Heart left ventricle (tissue), 16 donors: ENCODE results near the gene SIM2. TPM values are rescaled to one million over a fixed set of nuclear protein-coding genes. Genes with fewer than 3 reads are reported as not detected.

ENCODE experiments used
- ATAC-seq, 4 donors: fragments of 200-7000 bp; cut with Tn5 transposase; one replicate each; pipeline ENCODE4 v1.9.1; 2020 to 2022; ENCODE audit warnings: moderate library complexity in 4 of 4, mild to moderate bottlenecking in 3 of 4, moderate number of reproducible peaks in 1 of 4
- DNase-seq, 5 donors: peaks; one replicate each; pipeline ENCODE4 v3.0.0-alpha.2; 2020
- H3K27ac ChIP-seq, 12 donors: fragments of 200-600 bp; sonication (generic) in 4 of 12; one replicate each; pipeline versions ENCODE4 v1.5.0 to v1.8.0; 2016 to 2022; ENCODE audit warnings: mild to moderate bottlenecking in 2 of 12
- H3K27me3 ChIP-seq, 9 donors: fragments of 200-600 bp; sonication (generic) in 2 of 9; one replicate each; pipeline versions ENCODE4 v1.5.1 to v1.8.0; 2016 to 2022; ENCODE audit warnings: mild to moderate bottlenecking in 3 of 9
- H3K36me3 ChIP-seq, 9 donors: fragments of 200-600 bp; sonication (generic) in 2 of 9; one replicate each; pipeline versions ENCODE4 v1.5.0 to v1.8.0; 2018 to 2022; ENCODE audit warnings: mild to moderate bottlenecking in 2 of 9
- H3K4me1 ChIP-seq, 12 donors: fragments of 200-600 bp; sonication (generic) in 4 of 12; one replicate each; pipeline versions ENCODE4 v1.5.0 to v1.8.0; 2016 to 2022; ENCODE audit warnings: mild to moderate bottlenecking in 3 of 12
- H3K4me3 ChIP-seq, 12 donors: fragments of 200-600 bp; sonication (generic) in 4 of 12; one replicate each; pipeline versions ENCODE4 v1.5.0 to v1.8.0; 2017 to 2022; ENCODE audit warnings: mild to moderate bottlenecking in 9 of 12, moderate library complexity in 4 of 12
- H3K9me3 ChIP-seq, 12 donors: fragments of 200-600 bp; sonication (generic) in 4 of 12; one replicate each; pipeline versions ENCODE4 v1.5.0 to v1.8.0; 2016 to 2022; ENCODE audit warnings: mild to moderate bottlenecking in 1 of 12
- CTCF ChIP-seq, 12 donors: fragments of 200-600 bp; sonication (generic) in 4 of 12; IDR thresholded peaks; one replicate each; pipeline versions ENCODE4 v1.5.0 to v1.8.0; 2018 to 2022; ENCODE audit warnings: antibody characterized with exemption in 12 of 12, mild to moderate bottlenecking in 5 of 12
- POLR2A ChIP-seq, 2 donors: fragments of 450-650 bp; IDR thresholded peaks; one replicate each; pipeline ENCODE4 v1.6.1; 2017; ENCODE audit warnings: antibody characterized with exemption in 2 of 2, mild to moderate bottlenecking in 2 of 2, moderate library complexity in 2 of 2
- WGBS, 4 donors: extraction: QIAGEN DNeasy Blood & Tissue Kit in 2 of 4; methylation state at CpG; one replicate each; pipeline versions ENCODE4 v1.1.5 to v1.1.7; 2013 to 2018; 5-methylcytosine and 5-hydroxymethylcytosine counted together
- intact Hi-C, 10 donors: fragments of 100-400 bp; cut with DNase I; formaldehyde crosslinking; loops; one replicate each; pipeline versions ENCODE4 v1.11.1 to v1.14.2; 2022
- polyA plus RNA-seq, 2 donors: library from polyadenylated mRNA; stranded (reverse); fragments of 200-250 nt; gene quantifications; one replicate each; pipeline ENCODE4 v1.2.3, GENCODE V29; 2013
- total RNA-seq, 9 donors: library from RNA; depleted of rRNA in 2 of 9; stranded (reverse); fragments of >200 nt in 2 of 9; fragmentation: NEBNext Ultra II Directional in 3 of 9; extraction: Animal tissue kit (Norgen Biotek cat#: 25700) in 3 of 9; gene quantifications; one replicate each; pipeline versions ENCODE4 v1.1.0 to v1.2.4, GENCODE V29; 2016 to 2023
- donor health status: ischemic (EF 13 %, LVEDD 7.1; RV severe dilation, severe dysfunction).
- donor health status: healthy with polysubstance abuse.
- donor health status: DM: no; HTN: yes; CAD: no.
- donor health status: DM: no; HTN: no; CAD: no.
- donor health status: ischemic (EF 25% LVEDD 6.9; RV normal size, moderate dysfunction).
- donor health status: ischemic (EF 25% LVEDD 5.7; RV mildly dilated, moderate dysfunction).
- donor health status: healthy.
- donor health status: DM: yes; HTN: yes; CAD: no.
- donor health status: ischemic (EF 35%, LVEDD 5.7; RV mildly dilated, moderate dysfunction).
- donor health status: nonischemic (EF 11% LVEDD 7.7; RV severe dilation, severe dysfunction).
- donor health status: DM: yes; HTN: yes; CAD: no.
- donor health status: PGD.
- donor health status: ischemic (EF 29% LVEDD 5.4; RV normal size, mild dysfunction).
- donor health status: nonischemic (EF 23%, LVEDD 6.1; RV moderate dilation, normal function).

The SIM2 gene
- total and polyA plus RNA-seq, 11 donors = 0.01 to 0.88 (median 0.15) TPM; not detected in 8

- Histone ChIP-seq H3K36me3 (no peaks in the 10 kb centered on the region), H3K9me3 (no peaks in the 10 kb centered on the region), H3K4me3 (no peak overlapping the region), H3K4me1 (no peaks in the 10 kb centered on the region), H3K27ac (no peak overlapping the region), H3K27me3 (peaks cover 0 to 36% (median 0%) of the 10 kb centered on the region in 9 donors)
- TF ChIP-seq POLR2A (IDR thresholded peaks at IDR 0.05) (no peak), CTCF (IDR thresholded peaks at IDR 0.05) (no peak)
- ATAC-seq = no peak
- whole genome bisulfite sequencing, 4 donors = 88 to 90% (median 89%) methylated on average over 18 of the region's 18 CpGs
- intact Hi-C loops = no loop called here
- no peak for DNase-seq
Observed at GRCh38 chr21:36729310-36729970, 30.5 kb downstream of the SIM2 start.

- intact Hi-C loops = no loop called here
- H3K27ac ChIP-seq = no peak overlapping the region
- H3K4me1 ChIP-seq = no peaks in the 10 kb centered on the region
- no peak overlapping the region for H3K4me3 ChIP-seq
- H3K36me3 ChIP-seq = no peaks in the 10 kb centered on the region
- H3K9me3 ChIP-seq = no peaks in the 10 kb centered on the region
- H3K27me3 ChIP-seq = peaks cover 0 to 47% (median 0%) of the 10 kb centered on the region in 9 donors
- WGBS, 4 donors = 77 to 82% (median 78%) methylated on average over 20 to 30 of the region's 30 CpGs
- no peak for TF ChIP-seq POLR2A (IDR thresholded peaks at IDR 0.05)
- TF ChIP-seq CTCF (IDR thresholded peaks at IDR 0.05) = no peak
- ATAC-seq (no peak), DNase-seq (no peak)
Observed at GRCh38 chr21:36730291-36731281, 31.7 kb downstream of the SIM2 start.

GRCh38 chr21:36732217-36732616 is 33.3 kb downstream of the SIM2 start:
- TF ChIP-seq CTCF (IDR thresholded peaks at IDR 0.05) = no peak
- no peak for TF ChIP-seq POLR2A (IDR thresholded peaks at IDR 0.05)
- Histone ChIP-seq H3K4me1 (no peaks in the 10 kb centered on the region), H3K36me3 (no peaks in the 10 kb centered on the region), H3K27ac (no peak overlapping the region), H3K27me3 (peaks cover 0 to 47% (median 0%) of the 10 kb centered on the region in 9 donors), H3K4me3 (no peak overlapping the region), H3K9me3 (no peaks in the 10 kb centered on the region)
- ATAC-seq = no peak
- 75 to 82% (median 77%) methylated on average over 10 to 14 of the region's 14 CpGs for WGBS, 4 donors
- peak in 1 of 5 donors; percentile 8 for DNase-seq
- intact Hi-C loops = no loop called here

GRCh38 chr21:36732761-36733160 is 33.8 kb downstream of the SIM2 start:
- intact Hi-C loops = no loop called here
- no peak for DNase-seq
- Histone ChIP-seq H3K9me3 (no peaks in the 10 kb centered on the region), H3K27ac (no peak overlapping the region), H3K4me1 (no peaks in the 10 kb centered on the region), H3K36me3 (no peaks in the 10 kb centered on the region), H3K27me3 (peaks cover 0 to 48% (median 0%) of the 10 kb centered on the region in 9 donors), H3K4me3 (no peak overlapping the region)
- TF ChIP-seq CTCF (IDR thresholded peaks at IDR 0.05) (no peak), POLR2A (IDR thresholded peaks at IDR 0.05) (no peak)
- ATAC-seq = no peak
- WGBS, 4 donors = 85 to 90% (median 87%) methylated on average over 7 of the region's 7 CpGs
